HepG2 (cell line): Measurements from ENCODE around the gene FBP1. TPM values are rescaled to one million over a fixed set of nuclear protein-coding genes. Genes with fewer than 3 reads are reported as not detected.

Source experiments
- ARID2 ChIP-seq: sonication (generic); formaldehyde crosslinking; IDR thresholded peaks from 2 replicates; pipeline ENCODE4 v1.8.1; 2022; ENCODE audit warnings: mild to moderate bottlenecking, missing genetic modification reagents, borderline replicate concordance
- ARNT ChIP-seq: fragments of 450-650 bp; IDR thresholded peaks from 2 replicates; pipeline ENCODE4 v1.6.1; 2017
- GTF3A ChIP-seq: sonication (generic); formaldehyde crosslinking; conservative IDR thresholded peaks from 2 replicates; pipeline ENCODE4 v1.4.0; 2020; ENCODE audit warnings: mild to moderate bottlenecking, missing genetic modification reagents
- HDAC1 ChIP-seq: sonication (generic); formaldehyde crosslinking; IDR thresholded peaks from 2 replicates; pipeline ENCODE4 v1.5.1; 2020; ENCODE audit warnings: mild to moderate bottlenecking, missing genetic modification reagents
- HOXA9 ChIP-seq: sonication (generic); formaldehyde crosslinking; IDR thresholded peaks from 2 replicates; pipeline ENCODE4 v1.8.1; 2022; ENCODE audit warnings: missing genetic modification reagents, mild to moderate bottlenecking, moderate library complexity, borderline replicate concordance
- NFIB ChIP-seq: sonication (generic); formaldehyde crosslinking; IDR thresholded peaks from 2 replicates; pipeline ENCODE4 v1.9.0; 2021; ENCODE audit warnings: missing genetic modification reagents, mild to moderate bottlenecking, borderline replicate concordance
- NKX3-1 ChIP-seq: sonication (generic); formaldehyde crosslinking; IDR thresholded peaks from 2 replicates; pipeline ENCODE4 v1.5.0; 2020; ENCODE audit warnings: missing genetic modification reagents
- NR2F1 ChIP-seq, 2 experiments: fragments of 450-650 bp in 1 of 2; formaldehyde crosslinking in 1 of 2; IDR thresholded peaks; 2 replicates each; pipeline versions ENCODE4 v1.5.0 to v1.6.1; 2016 to 2020; ENCODE audit warnings: mild to moderate bottlenecking in 1 of 2, missing compliant biosample characterization in 1 of 2, missing genetic modification reagents in 1 of 2, moderate library complexity in 1 of 2
- PAF1 ChIP-seq: IDR thresholded peaks from 2 replicates; pipeline ENCODE4 v1.6.1; 2016; ENCODE audit warnings: missing genetic modification reagents, missing compliant biosample characterization
- PRMT3 ChIP-seq: sonication (generic); formaldehyde crosslinking; IDR thresholded peaks from 2 replicates; pipeline ENCODE4 v1.8.1; 2022; ENCODE audit warnings: low read depth, mild to moderate bottlenecking, moderate library complexity, missing genetic modification reagents, borderline replicate concordance
- SMAD9 ChIP-seq: sonication (generic); formaldehyde crosslinking; IDR thresholded peaks from 2 replicates; pipeline ENCODE4 v1.5.1; 2020; ENCODE audit warnings: mild to moderate bottlenecking, missing genetic modification reagents
- SMARCE1 ChIP-seq: fragments of 450-650 bp; IDR thresholded peaks from 2 replicates; pipeline ENCODE4 v1.6.1; 2017; ENCODE audit warnings: borderline replicate concordance
- SNRNP70 ChIP-seq: fragments of 200-400 bp; formaldehyde crosslinking; IDR thresholded peaks from 2 replicates; pipeline ENCODE4 v1.6.1; 2017; ENCODE audit warnings: mild to moderate bottlenecking, low read depth, low read length, moderate library complexity
- SP5 ChIP-seq: IDR thresholded peaks from 2 replicates; pipeline ENCODE4 v1.6.1; 2016; ENCODE audit warnings: low read depth, borderline replicate concordance
- TEAD3 ChIP-seq: optimal IDR thresholded peaks from 2 replicates; pipeline ENCODE3; 2016; ENCODE audit warnings: borderline replicate concordance
- ZBTB44 ChIP-seq: sonication (generic); formaldehyde crosslinking; IDR thresholded peaks from 2 replicates; pipeline ENCODE4 v1.4.0; 2020; ENCODE audit warnings: missing genetic modification reagents
- ZBTB7A ChIP-seq: sonication (generic); formaldehyde crosslinking; IDR thresholded peaks from 2 replicates; pipeline ENCODE4 v1.8.0; 2022; ENCODE audit warnings: mild to moderate bottlenecking, missing genetic modification reagents
- ZFAT ChIP-seq: sonication (generic); formaldehyde crosslinking; conservative IDR thresholded peaks from 2 replicates; pipeline ENCODE4 v1.8.1; 2023; ENCODE audit warnings: missing genetic modification reagents, inconsistent platforms
- ZNF282 ChIP-seq: fragments of 450-650 bp; IDR thresholded peaks from 2 replicates; pipeline ENCODE4 v1.6.1; 2018; ENCODE audit not compliant: partially characterized antibody
- ZNF292 ChIP-seq: sonication (generic); formaldehyde crosslinking; IDR thresholded peaks from 2 replicates; pipeline ENCODE4 v1.8.1; 2022; ENCODE audit warnings: mild to moderate bottlenecking, low read depth, missing genetic modification reagents, borderline replicate concordance
- ZNF7 ChIP-seq: IDR thresholded peaks from 2 replicates; pipeline ENCODE4 v1.6.1; 2016; ENCODE audit warnings: missing biosample characterization, missing genetic modification reagents
- ZNF703 ChIP-seq: sonication (generic); formaldehyde crosslinking; IDR thresholded peaks from 2 replicates; pipeline ENCODE4 v1.5.1; 2020; ENCODE audit warnings: missing genetic modification reagents, mild to moderate bottlenecking, moderate library complexity, borderline replicate concordance
- polyA plus RNA-seq, 8 experiments: library from polyadenylated mRNA; depleted of rRNA in 3 of 8; stranded (reverse) in 7 of 8; unstranded in 1 of 8; fragments of >200 nt; fragmentation: Illumina TruSeq in 4 of 8; extraction: Trizol in 4 of 8; gene quantifications; 2 replicates each; pipeline versions ENCODE4 v1.2.1 to v1.2.3, GENCODE V29; 2011 to 2016; ENCODE audit warnings: low read depth in 4 of 8, missing spikeins in 1 of 8, mixed read lengths in 1 of 8; ENCODE audit not compliant: insufficient read depth in 1 of 8
- total RNA-seq, 5 experiments: library from RNA; depleted of rRNA; stranded (reverse); fragments of >200 nt; fragmentation: Illumina TruSeq; extraction: Trizol; gene quantifications; 2 replicates each; pipeline ENCODE4 v1.2.3, GENCODE V29; 2016; ENCODE audit warnings: low read depth in 1 of 5
- TF ChIP-seq, protein P1 (sequence below): sonication (generic); formaldehyde crosslinking; IDR thresholded peaks from 2 replicates; pipeline ENCODE4; 2020; ENCODE audit warnings: missing genetic modification reagents, mild to moderate bottlenecking, borderline replicate concordance
- TF ChIP-seq, protein P2 (sequence below): sonication (generic); formaldehyde crosslinking; IDR thresholded peaks from 2 replicates; pipeline ENCODE4 v1.8.0; 2022; ENCODE audit warnings: missing genetic modification reagents, mild to moderate bottlenecking, moderate library complexity, borderline replicate concordance

FBP1 gene
- total and polyA plus RNA-seq, 2 of the 13 experiments (the other 11 are each of a cell fraction or from before 2014, with no cell fraction given): 0.29 to 0.53 TPM

DNA sequence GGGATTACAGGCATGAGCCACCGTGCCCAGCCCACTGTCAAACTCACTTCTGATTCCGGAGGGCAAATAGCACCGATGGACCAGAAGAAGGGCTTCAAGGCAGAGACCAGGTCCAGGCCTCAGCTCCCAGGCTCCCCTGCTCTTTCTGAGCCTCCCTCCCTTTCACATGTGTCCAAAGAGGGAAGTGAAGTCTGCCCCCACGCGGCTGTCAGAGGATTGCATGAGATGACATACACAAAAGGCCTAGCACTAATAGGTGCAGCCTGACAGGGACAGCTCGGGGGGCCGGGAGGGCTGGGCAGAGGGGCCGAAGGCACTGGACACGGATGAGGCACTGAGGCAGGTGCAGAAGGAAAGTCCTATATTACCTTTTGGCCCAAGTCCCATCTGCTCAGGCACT lies 16.1 kb downstream of the FBP1 start (continued):
- TF ChIP-seq NKX3-1 (CRISPR knock-in tag) (no peak), HOXA9 (no peak), NFIB (CRISPR knock-in tag) (no peak), PAF1 (CRISPR knock-in tag) (no peak), ZBTB44 (CRISPR knock-in tag) (no peak), ZNF292 (CRISPR knock-in tag) (peak; percentile 58; the same call in 1 of the 2 replicates), SMARCE1 (no peak), SNRNP70 (no peak), NR2F1 (CRISPR knock-in tag; IDR thresholded peaks at IDR 0.05) (no peak), SMAD9 (no peak), TEAD3 (CRISPR knock-in tag) (peak; percentile 48), ZFAT (CRISPR knock-in tag) (no peak), HDAC1 (CRISPR knock-in tag) (peak; percentile 57), SP5 (CRISPR knock-in tag) (no peak), ZBTB7A (CRISPR knock-in tag) (0 out of 2 replicates have a peak, but pooled peaks have one; percentile 16), ZNF703 (no peak), ARNT (no peak), PRMT3 (CRISPR knock-in tag) (no peak), ARID2 (CRISPR knock-in tag) (no peak), ZNF7 (CRISPR knock-in tag) (no peak), ZNF282 (no peak), GTF3A (CRISPR knock-in tag) (no peak)
- TF ChIP-seq, protein P1, sequence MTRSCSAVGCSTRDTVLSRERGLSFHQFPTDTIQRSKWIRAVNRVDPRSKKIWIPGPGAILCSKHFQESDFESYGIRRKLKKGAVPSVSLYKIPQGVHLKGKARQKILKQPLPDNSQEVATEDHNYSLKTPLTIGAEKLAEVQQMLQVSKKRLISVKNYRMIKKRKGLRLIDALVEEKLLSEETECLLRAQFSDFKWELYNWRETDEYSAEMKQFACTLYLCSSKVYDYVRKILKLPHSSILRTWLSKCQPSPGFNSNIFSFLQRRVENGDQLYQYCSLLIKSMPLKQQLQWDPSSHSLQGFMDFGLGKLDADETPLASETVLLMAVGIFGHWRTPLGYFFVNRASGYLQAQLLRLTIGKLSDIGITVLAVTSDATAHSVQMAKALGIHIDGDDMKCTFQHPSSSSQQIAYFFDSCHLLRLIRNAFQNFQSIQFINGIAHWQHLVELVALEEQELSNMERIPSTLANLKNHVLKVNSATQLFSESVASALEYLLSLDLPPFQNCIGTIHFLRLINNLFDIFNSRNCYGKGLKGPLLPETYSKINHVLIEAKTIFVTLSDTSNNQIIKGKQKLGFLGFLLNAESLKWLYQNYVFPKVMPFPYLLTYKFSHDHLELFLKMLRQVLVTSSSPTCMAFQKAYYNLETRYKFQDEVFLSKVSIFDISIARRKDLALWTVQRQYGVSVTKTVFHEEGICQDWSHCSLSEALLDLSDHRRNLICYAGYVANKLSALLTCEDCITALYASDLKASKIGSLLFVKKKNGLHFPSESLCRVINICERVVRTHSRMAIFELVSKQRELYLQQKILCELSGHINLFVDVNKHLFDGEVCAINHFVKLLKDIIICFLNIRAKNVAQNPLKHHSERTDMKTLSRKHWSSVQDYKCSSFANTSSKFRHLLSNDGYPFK (CRISPR knock-in tag): 0 out of 2 replicates have a peak, but pooled peaks have one; percentile 18
- TF ChIP-seq, protein P2, sequence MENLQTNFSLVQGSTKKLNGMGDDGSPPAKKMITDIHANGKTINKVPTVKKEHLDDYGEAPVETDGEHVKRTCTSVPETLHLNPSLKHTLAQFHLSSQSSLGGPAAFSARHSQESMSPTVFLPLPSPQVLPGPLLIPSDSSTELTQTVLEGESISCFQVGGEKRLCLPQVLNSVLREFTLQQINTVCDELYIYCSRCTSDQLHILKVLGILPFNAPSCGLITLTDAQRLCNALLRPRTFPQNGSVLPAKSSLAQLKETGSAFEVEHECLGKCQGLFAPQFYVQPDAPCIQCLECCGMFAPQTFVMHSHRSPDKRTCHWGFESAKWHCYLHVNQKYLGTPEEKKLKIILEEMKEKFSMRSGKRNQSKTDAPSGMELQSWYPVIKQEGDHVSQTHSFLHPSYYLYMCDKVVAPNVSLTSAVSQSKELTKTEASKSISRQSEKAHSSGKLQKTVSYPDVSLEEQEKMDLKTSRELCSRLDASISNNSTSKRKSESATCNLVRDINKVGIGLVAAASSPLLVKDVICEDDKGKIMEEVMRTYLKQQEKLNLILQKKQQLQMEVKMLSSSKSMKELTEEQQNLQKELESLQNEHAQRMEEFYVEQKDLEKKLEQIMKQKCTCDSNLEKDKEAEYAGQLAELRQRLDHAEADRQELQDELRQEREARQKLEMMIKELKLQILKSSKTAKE (CRISPR knock-in tag): no peak
